Gastroesophageal sphincter (tissue), 2 donors: ENCODE results near the gene TSPAN32.

Experiments
- EP300 ChIP-seq: sonication (generic); formaldehyde crosslinking; IDR thresholded peaks from one replicate; pipeline ENCODE4 v1.6.1; 2017; ENCODE audit warnings: antibody characterized with exemption, mild to moderate bottlenecking
- POLR2A ChIP-seq, 2 donors: fragments of 450-650 bp; IDR thresholded peaks; one replicate each; pipeline ENCODE4 v1.6.1; 2017; ENCODE audit warnings: antibody characterized with exemption in 2 of 2, mild to moderate bottlenecking in 2 of 2, moderate library complexity in 1 of 2

- no peak for TF ChIP-seq EP300
- no peak for TF ChIP-seq POLR2A (IDR thresholded peaks at IDR 0.05)
Observed at GRCh38 chr11:2328656-2329354, 27.0 kb downstream of the TSPAN32 start.
